HG02981 (cell line): ENCODE data around the gene FBLL1.
"Not testable (repeated sequence)": the region's sequence is repeated elsewhere in the genome, so short reads cannot be mapped to it uniquely, and the experiment has no call there.

Source experiments
- ATAC-seq: cut with Tn5 transposase; IDR thresholded peaks from one replicate; pipeline ENCODE4 v1.9.1; 2021; ENCODE audit warnings: mild to moderate bottlenecking, moderate library complexity; ENCODE audit not compliant: unreplicated experiment

Gene FBLL1

DNA sequence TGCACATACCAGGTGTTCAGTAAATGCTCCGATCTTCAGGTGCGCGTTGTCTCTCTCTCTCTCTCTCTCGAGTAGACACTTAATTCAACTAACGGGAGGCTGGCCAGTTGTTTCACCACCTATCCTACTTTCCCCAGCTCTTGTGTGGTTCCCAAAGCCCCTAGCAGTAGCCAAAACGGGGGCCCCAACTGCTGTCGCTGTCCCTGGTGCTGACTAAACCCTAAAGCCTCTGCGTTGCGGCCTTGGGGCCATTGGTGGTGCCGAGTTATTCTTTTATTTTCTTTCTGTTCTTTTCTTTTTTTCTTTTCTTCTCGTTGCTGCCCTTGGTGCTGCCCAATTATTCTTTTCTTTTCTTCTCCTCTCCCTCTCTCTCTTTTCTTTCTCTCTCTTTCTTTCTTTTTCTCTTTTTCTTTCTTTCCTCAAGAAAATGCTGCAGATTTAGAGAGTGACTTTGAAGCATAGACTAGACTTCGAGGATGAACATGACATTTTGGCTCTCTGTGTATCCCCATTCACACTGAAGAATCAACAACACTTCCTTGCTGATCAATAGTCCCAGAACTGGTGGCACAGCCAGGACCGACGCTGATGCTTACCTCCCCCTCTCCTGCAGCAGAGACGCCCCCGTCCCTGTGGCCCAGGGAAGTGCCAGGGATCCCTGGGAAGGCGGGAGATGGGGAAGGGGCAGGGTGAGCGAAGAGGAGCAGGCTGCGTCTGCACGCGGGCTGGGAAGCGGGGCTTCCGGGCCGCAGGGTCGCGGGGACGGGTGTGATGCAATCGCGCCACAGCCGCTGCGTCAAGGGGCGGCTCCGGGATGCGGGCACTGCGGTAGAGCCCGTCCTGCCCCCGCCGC lies at the start of gene FBLL1:
Gene FBLL1, plus strand, starts transcription at position 785 of the 853 bp plus-strand sequence. CDS start 200 bp downstream, outside the sequence.
- ATAC-seq, result no peak

GRCh38 chr5:168480601-168481000 lies 48.5 kb upstream of the FBLL1 start:
- ATAC-seq, result no peak

- ATAC-seq, result peak; percentile 97
Measured at GRCh38 chr5:168481330-168481788, 47.7 kb upstream of the FBLL1 start.

GRCh38 chr5:168482361-168482760 lies 46.7 kb upstream of the FBLL1 start:
- no peak for ATAC-seq

DNA sequence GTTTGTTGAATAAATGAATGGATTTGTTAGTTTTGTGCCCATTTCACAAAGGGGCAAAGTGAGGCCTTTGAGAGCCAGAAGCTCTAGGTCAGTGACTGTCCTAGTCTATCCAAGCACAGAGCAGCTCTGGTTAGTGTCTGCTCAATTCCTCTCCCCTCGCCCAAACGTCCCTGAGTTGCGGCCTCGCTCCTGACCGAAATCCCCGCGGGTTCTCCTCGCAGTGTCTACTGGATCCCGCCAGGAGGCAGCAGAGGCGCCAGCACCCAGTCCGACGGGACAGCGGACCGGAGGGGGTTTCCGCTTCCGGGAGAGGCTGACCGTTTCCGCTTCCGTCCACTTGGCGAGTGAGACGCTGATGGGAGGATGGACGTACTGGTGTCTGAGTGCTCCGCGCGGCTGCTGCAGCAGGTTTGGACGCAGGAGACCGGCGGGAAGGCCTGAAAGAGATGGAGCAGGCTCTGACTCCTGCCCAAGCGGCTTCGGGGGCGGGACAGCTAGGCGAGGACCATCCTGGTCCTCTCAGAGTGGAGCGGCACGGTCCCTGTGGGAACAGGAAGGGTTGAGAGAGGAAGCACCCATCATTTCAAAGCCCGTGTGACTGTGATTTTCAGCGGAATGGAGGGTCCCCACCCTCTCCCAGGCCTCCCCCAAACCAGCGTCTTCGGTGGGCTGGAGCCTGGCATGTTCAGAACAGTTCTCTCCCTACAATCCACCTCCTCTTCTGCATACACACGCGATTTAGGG lies 42.8 kb upstream of the FBLL1 start, which contains the start of gene RARS1:
Gene RARS1, plus strand, starts transcription at position 336 of the 744 bp plus-strand sequence. Its CDS starts 28 bp downstream, at position 364.
- peak; percentile 77 for ATAC-seq

DNA sequence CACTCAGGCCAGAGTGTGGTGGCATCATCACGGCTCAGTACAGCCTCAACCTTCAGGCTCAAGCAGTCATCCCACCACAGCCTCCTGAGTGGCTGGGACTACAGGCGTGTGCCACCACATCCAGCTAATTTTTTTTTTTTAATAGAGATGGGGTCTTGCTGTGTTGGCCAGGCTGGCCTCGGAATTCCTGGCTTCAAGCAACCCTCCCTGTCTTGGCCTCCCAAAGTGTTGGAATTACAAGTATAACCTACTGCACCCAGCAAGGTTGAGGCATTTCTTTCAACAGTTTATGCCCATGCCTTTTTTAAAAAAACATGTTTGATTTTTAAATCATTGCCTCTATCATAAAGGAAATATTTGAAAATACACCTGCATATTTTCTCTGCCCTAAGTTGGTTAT lies 40.0 kb upstream of the FBLL1 start:
- ATAC-seq, result no peak

GRCh38 chr5:168494057-168494555 lies 35.0 kb upstream of the FBLL1 start:
- no peak for ATAC-seq

GRCh38 chr5:168502563-168503237 lies 26.4 kb upstream of the FBLL1 start:
- no peak for ATAC-seq

- no peak for ATAC-seq
Measured at GRCh38 chr5:168513861-168514428, 15.2 kb upstream of the FBLL1 start.

DNA sequence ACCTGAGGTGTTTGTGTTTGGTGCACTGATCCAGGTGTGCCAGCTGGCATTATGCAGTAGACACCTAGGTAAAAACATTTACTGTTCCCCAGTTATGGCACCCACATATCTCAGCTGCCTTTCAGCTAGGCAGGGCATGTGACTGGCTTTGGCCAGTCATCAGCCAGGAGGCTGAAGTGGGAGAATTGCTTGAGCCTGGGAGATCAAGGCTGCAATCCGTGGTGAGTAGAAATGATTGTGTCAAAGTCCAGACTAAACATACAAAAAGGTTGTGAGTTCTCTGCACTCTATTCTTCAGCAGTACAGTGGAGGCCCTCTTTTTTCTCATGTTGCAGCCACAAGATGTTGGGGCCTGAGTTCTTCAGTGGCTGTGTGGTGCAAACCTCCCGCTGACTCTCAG lies 3.2 kb upstream of the FBLL1 start:
- no peak for ATAC-seq

GRCh38 chr5:168527756-168528295 lies 1.3 kb upstream of the FBLL1 start:
- ATAC-seq, result no peak

GRCh38 chr5:168529374-168530234 lies 499 bp downstream of the FBLL1 start:
- ATAC-seq, result no peak

DNA sequence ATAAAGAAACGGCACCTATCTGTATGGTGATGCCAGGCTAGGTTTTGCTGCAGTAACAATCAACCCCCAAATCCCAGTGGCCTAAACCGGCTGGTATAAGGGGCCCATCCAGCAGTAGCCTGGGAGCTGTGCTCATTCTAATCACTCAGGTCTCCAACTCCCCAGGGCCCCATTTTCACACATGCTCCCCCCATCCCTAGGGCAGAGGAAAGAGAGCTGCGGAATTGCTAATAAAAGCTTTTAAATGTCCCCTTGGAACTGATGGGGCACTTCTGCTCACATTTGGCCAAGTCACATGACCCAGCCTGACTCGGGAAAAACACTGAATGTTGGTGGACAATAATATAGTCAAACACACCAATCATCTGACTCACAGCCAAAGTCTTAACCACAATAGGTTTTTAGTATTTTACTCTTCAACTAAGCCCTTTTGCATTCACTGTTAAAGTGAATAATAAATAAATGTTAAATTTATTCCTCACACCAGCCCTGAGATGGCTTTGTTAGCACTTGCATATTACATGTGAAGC lies 1.6 kb downstream of the FBLL1 start:
- ATAC-seq, result no peak

DNA sequence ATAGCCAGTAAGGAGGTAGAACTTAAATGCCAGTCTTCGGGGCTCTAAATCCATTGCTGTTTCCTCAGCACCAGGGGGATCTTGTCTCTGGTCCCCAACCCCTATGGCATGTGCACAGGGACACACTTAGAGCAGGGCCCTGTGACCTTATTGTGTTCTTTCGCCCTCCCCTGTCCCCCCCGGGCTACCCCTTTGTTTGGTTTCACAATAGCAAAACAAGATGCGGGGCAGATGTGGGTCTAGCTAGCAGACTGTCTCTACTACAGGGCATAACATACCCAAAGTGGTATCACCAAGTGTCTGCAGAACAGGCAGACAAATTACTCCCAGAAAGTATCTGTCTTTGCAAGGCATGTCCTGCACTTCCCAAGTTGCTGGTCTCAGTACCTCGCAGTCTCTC lies 2.1 kb downstream of the FBLL1 start:
- ATAC-seq, result no peak

DNA sequence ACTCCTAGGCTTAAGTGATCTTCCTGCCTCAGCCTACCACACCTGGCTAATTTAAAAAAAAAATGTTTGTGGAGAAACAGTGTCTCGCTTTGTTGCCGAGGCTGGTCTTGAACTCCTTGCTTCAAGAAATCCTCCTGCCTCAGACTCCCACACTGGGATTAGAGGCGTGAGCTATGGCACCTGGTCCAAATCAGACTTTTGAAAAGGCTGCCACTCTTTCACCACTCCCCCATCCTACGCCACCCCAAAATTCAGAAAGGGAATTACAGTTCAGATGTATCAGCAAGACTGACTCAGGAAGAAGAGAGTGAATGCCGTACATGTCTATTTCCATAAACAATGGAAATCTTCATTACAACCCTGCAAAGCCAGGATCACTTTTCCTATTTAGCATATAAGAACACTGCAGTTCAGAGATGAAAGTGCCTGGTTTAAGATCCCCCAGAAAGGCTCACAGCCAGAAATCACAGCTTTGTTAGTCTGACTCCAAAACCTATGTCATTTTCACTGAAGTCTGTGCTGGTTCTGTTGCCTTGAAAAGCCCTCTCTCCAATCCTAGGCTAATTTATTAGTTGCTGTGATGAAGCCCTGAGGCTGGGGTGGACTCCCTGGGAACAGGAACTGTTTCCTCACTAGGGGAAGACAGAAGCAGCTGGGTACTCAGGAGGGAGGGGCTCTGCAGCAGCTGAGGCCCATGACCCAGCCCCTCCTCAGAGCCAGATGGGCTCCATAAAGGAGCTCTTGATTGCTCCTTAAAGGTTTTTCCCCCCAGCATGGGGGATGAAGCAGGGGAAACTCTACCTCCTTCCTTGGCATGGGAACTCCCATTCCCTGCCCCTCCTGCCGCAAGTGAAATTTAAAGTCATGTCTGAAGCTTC lies 3.1 kb downstream of the FBLL1 start:
- no peak for ATAC-seq

- not testable (repeated sequence) for ATAC-seq
Measured at GRCh38 chr5:168534351-168534750, 5.2 kb downstream of the FBLL1 start.

- no peak for ATAC-seq
Measured at GRCh38 chr5:168537176-168537575, 8.1 kb downstream of the FBLL1 start.

GRCh38 chr5:168549554-168549953 lies 20.4 kb downstream of the FBLL1 start:
- ATAC-seq, result no peak
